ENCODE measurements around the gene DPH5.
A peak's percentile ranks its signal among the peaks of the same experiment; 100 is the strongest.
"Not testable (repeated sequence)": the region's sequence is repeated elsewhere in the genome, so short reads cannot be mapped to it uniquely, and the experiment has no call there.

The DPH5 gene, protein sequence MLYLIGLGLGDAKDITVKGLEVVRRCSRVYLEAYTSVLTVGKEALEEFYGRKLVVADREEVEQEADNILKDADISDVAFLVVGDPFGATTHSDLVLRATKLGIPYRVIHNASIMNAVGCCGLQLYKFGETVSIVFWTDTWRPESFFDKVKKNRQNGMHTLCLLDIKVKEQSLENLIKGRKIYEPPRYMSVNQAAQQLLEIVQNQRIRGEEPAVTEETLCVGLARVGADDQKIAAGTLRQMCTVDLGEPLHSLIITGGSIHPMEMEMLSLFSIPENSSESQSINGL

GRCh38 chr1:101025657-101026429 is at the start of gene DPH5:
Gene DPH5, minus strand, starts transcription at chr1:101025784. Its CDS starts 341 bp downstream, at chr1:101025443.
- peak; percentile 89 for DNase-seq (ENCODE audit: low spot score)

- DNase-seq (ENCODE audit: low spot score), result no peak
Observed at GRCh38 chr1:101073836-101074235, 48.3 kb upstream of the DPH5 start.

GRCh38 chr1:101071470-101071891 is 45.9 kb upstream of the DPH5 start:
- DNase-seq (ENCODE audit: low spot score), result no peak

DNA sequence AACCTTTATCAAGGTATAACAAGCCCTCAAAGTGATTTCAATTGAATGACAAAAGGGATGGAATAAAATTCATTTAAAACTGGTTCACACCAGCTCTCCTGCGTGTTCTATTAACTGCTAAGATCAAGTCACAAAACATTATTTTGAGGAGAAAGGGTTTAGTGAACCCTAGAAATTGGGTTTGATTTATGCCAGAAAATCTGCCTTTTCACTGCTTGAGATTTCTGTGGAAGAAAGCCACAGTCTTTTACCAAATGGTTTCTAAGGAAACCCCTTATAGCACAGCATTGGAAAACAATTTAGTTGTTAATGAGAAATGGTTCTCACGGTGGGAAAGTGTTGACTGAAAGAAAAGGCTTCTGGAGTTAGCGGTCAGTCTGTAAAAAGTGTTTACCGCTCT is 43.6 kb upstream of the DPH5 start:
- DNase-seq (ENCODE audit: low spot score), result peak; percentile 33

GRCh38 chr1:101066937-101067335 is 41.4 kb upstream of the DPH5 start:
- not testable (repeated sequence) for DNase-seq (ENCODE audit: low spot score)

DNA sequence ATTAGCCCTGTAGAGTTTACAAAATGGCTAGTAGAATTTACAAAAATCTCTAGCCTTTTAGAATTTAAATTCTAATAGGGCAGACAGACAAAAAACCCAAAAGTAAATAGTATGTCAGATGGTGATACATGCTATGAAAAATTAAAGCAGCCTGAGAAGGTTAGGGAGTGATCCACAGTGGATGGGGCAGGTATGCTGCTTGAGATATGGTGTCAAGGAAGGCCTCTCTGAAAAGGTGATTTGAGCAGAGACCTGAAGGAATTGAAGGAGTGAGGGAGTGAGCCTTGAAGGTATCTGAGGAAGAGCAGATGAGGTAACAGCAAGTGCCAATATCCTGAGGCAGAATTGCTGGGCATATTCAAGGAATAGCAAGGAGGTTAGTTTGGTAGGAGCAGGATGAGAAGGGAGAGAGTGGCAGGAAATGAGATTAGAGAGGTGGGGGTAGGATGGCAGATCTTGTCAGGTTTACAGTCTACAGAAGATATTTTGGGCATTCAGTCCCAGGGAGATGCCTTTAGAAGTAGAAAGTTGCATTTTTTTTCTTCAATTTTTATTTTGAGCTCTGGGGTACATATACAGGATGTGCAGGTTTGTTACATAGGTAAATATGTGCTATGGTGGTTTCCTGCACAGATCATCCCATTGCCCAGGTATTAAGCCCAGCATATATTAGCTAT is 40.8 kb upstream of the DPH5 start:
- DNase-seq (ENCODE audit: low spot score), result no peak

DNA sequence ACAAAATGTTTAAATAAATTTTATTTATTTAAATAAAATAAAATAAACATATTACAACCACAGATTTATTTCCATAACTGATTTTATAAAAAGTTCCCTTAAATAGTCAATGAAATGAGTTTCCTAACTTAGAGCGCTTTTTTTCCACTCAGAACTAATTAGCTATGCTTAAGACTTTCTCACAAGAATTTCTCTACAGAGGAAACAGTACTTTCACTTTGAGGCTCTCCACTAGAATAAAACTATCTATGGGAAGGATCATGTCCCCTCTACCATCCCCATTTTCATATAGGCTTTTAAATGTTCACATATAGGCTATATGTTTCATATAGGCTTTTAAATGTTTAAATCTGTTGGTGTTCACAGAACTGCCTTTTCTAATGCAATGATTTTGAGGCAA is 40.0 kb upstream of the DPH5 start:
- no peak for DNase-seq (ENCODE audit: low spot score)

- no peak for DNase-seq (ENCODE audit: low spot score)
Observed at GRCh38 chr1:101064697-101065096, 39.1 kb upstream of the DPH5 start.

GRCh38 chr1:101060992-101061391 is 35.4 kb upstream of the DPH5 start:
- no peak for DNase-seq (ENCODE audit: low spot score)

DNA sequence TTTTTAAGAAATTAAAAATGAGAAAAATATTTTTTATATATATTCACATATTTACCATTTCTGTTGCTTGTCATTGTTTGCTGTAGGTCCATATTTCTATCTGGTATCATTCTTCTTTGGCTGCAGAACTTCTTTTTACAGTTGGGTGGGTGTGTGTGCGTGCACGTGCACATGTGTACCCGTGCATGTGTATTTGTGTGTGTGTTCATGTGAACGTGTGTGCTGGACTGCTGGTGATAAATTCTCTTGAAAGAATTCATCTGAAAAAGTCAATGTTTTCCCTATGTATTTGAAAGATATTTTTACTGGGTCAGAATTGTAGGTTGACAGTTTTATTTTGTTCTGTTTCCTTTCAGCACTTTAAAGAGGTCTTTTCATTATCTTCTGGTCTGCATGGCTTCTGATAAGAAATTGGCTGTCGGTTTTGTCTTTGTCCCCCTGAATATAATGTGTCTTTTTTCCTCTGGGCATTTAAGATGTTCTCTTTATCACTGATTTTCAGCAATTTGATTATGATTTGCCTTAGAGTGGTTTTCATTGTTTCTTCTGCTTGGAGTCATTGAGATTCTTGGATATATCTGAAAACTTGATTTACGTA is 34.5 kb upstream of the DPH5 start:
- DNase-seq (ENCODE audit: low spot score), result no peak

DNA sequence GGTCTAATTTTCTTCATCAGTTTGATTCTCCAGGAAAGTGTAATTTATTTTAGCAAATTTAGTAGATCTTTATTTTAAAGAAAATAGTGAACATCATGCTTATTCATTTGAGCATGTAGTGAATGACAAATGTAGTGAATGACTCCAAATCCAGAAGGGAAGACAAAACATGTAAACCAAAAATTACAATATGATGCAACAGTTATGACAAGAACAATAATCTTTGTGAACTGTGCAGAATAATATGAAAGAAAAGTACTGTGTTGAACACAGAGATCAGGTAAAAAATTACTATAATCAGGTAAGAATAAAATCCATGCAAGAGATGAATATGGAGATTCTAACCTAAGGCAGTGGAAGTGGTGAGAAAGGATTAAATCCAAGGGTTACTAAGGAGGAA is 30.0 kb upstream of the DPH5 start:
- DNase-seq (ENCODE audit: low spot score), result no peak

DNA sequence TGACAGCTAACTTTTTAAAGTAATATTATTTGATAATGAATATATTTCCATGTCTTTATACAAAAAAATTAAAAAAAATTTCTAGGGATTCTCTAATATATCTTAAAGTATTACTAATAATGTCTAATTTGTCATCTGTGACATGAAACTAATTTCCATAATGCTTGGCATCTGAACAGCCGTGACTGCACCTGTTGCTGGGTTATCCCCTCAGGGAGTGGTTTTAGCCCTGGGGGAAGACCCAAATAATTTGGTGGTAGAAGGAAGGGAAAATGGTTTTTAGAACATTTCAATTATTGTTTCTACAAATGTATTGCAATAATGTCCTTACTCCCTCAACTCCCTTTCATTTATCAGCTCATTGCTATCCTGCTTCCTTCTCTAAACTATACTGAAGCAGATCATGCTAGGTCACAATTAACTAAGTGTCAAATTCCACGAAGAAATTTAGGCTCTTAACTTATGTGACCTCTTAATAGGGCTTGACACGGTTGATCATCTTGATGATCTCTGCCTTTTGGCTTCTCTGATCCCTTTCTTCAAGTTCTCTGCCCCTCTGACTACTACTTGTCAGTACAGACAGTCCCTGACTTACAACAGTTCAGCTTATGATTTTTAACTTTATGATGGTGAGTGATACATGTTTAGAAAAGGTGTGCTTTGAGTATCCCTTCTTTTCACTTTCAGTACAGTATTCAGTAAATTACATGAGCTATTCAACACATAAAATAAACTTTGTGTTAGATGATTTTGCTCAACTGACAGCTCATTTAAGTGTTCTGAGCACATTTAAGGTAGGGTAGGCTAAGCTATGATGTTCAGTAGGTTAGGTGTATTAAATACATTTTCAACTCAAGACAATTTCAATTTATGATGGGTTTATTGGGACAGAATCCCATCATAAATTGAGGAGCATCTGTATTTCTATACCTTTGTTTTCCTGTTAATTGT is 26.4 kb upstream of the DPH5 start:
- DNase-seq (ENCODE audit: low spot score), result no peak

DNA sequence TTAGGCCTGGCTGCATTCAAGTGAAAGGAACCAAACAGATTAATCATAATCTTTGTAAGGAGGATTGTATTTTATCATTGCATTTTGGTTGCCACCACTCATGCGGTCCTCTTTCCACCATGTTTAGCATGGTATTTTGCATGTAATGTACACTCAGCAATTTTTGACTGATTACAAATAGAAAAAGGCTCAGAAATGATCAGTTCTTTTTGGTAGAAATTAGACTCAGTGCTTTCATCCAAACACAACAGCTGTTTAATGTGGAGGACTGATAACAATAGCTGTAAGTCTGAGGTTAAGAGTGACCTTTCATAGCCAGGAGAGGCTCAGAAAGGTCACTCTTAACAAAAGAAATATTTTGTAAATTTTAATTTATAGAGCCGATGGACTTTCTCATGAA is 25.3 kb upstream of the DPH5 start:
- no peak for DNase-seq (ENCODE audit: low spot score)

DNA sequence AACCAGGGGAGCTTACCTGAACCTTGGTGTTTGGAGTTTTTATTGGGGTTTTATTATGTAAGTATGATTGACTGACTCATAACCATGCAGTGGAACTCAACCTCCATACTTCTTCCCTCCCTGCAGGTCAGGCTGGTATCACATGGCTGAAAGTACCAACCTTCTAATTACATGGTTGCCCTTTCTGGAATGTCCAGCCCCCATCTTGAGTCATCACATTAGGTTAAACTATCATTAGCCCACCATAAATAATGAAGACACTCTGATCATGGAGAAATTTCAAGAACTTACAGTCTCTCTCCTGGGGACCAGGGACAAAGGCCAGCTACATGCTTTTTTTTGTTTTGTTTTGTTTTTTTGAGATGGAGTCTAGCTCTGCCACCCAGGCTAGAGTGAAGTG is 19.2 kb upstream of the DPH5 start:
- no peak for DNase-seq (ENCODE audit: low spot score)

DNA sequence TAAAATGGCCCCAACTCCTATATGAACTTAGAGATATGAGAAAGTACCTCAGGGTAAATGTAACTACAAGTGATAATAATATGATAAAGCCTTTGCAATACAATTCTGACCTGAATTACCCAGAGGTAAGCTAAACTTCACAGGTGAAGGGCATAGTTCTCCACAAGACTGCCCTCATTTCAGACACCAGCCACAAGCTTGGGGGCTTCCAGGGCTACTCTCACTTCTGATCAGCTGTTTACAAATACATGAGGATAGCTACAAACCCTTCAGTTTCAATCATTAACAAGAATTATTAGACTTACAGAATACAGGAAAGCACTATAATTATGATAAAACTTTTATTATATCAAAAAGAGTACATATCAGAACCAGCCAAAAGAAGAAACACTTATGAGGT is 18.7 kb upstream of the DPH5 start:
- DNase-seq (ENCODE audit: low spot score), result no peak

- no peak for DNase-seq (ENCODE audit: low spot score)
Observed at GRCh38 chr1:101043776-101044175, 18.2 kb upstream of the DPH5 start.

- no peak for DNase-seq (ENCODE audit: low spot score)
Observed at GRCh38 chr1:101041300-101041699, 15.7 kb upstream of the DPH5 start.

GRCh38 chr1:101040666-101041065 is 15.1 kb upstream of the DPH5 start:
- no peak for DNase-seq (ENCODE audit: low spot score)

DNA sequence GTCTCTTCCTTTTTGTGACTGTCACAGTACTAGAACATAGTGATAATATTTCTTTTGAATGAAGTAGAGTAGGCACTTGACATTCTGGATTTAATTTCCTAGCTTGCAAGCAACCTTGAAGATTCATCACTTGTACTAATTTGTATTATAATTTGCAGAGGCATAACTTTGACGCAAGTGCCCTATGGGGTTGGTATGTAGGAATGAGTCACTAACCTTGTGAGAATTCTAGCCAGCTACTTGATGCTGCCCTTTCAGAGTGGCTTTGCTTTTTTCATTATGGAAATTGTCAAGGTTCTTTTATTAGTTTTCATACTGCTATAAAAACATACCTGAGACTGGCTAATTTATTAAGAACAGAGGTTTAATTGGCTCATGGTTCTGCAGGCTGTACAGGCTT is 13.7 kb upstream of the DPH5 start:
- no peak for DNase-seq (ENCODE audit: low spot score)

DNA sequence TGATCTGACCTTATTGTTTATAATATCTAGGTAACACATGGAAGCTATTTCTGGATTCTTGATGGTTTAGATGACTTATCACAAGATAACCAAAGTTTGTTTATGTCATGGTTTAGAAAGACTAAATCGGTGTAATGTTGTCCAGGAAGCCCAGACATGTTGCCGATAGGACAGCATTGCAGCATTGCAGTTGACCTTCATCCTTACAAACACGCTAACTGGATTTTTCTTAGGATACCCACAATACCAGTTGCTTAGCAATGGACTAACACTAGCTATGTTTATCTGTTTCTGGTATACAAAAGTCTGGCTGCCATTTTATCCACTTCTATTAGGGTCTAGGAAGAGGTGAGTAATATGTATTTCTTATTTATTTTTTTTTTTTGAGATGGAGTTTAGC is 11.7 kb upstream of the DPH5 start:
- no peak for DNase-seq (ENCODE audit: low spot score)

GRCh38 chr1:101033017-101033416 is 7.4 kb upstream of the DPH5 start:
- no peak for DNase-seq (ENCODE audit: low spot score)

DNA sequence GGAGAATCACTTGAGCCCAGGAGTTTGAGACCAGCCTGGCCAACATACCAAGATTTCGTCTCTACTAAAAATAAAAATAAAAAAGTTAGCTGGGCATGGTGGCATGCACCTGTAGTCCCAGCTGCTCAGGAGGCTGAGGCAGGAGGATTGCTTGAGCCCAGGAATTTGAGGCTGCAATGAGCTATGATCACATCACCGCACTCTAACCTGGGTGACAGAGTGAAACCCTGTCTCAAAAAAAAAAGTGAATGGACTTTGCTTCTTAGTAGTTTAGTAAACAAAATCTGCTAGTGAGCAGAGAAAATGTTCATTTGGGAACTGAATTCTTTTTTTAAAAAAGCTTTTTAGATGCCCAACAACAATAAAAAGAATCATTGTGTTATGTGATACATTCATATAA is 6.5 kb upstream of the DPH5 start:
- not testable (repeated sequence) for DNase-seq (ENCODE audit: low spot score)

Data from globus pallidus (tissue), 1 donor.